ENCODE data around the gene NELL1.

NELL1 gene

DNA sequence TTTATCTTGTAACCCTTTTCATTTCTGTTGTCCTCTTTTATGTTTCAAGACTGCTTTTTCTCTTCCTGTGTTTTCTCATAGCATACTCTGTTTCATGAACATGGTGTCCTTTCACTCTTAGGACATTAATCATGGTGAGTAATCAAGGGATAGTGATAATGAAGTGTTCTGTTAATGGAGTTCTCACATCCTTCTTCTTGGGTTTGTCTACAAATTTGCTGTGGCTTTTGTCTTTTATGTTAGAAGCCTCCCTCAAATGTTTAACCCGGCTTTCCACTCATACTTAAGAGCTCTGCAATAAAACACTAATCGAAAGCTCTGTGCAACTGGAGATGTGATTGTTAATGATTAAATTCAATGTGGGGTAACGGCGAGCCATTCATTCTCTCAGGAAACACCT is 593.6 kb downstream of the NELL1 start:
- no peak for TF ChIP-seq ARNTL (CRISPR knock-in tag; IDR thresholded peaks at IDR 0.05; ENCODE audit: borderline replicate concordance, low read depth)
- TF ChIP-seq, protein P1, sequence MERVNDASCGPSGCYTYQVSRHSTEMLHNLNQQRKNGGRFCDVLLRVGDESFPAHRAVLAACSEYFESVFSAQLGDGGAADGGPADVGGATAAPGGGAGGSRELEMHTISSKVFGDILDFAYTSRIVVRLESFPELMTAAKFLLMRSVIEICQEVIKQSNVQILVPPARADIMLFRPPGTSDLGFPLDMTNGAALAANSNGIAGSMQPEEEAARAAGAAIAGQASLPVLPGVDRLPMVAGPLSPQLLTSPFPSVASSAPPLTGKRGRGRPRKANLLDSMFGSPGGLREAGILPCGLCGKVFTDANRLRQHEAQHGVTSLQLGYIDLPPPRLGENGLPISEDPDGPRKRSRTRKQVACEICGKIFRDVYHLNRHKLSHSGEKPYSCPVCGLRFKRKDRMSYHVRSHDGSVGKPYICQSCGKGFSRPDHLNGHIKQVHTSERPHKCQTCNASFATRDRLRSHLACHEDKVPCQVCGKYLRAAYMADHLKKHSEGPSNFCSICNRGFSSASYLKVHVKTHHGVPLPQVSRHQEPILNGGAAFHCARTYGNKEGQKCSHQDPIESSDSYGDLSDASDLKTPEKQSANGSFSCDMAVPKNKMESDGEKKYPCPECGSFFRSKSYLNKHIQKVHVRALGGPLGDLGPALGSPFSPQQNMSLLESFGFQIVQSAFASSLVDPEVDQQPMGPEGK (CRISPR knock-in tag; IDR thresholded peaks at IDR 0.05; ENCODE audit: borderline replicate concordance) = no peak
- TF ChIP-seq POU6F1 (CRISPR knock-in tag; IDR thresholded peaks at IDR 0.05; ENCODE audit: borderline replicate concordance, low read depth) = no peak
- TF ChIP-seq BACH2 (CRISPR knock-in tag; IDR thresholded peaks at IDR 0.05; ENCODE audit: borderline replicate concordance) = no peak
- no peak for TF ChIP-seq TCF4 (CRISPR knock-in tag; IDR thresholded peaks at IDR 0.05; ENCODE audit: borderline replicate concordance)
- TF ChIP-seq ISL1 (CRISPR knock-in tag; IDR thresholded peaks at IDR 0.05) = no peak
- no peak for TF ChIP-seq ZFP3 (CRISPR knock-in tag; IDR thresholded peaks at IDR 0.05)
- no peak for TF ChIP-seq GLIS3 (CRISPR knock-in tag; IDR thresholded peaks at IDR 0.05)
- TF ChIP-seq ESRRG (CRISPR knock-in tag; IDR thresholded peaks at IDR 0.05) = no peak
- TF ChIP-seq ZNF70 (CRISPR knock-in tag; IDR thresholded peaks at IDR 0.05) = no peak
- TF ChIP-seq SNAI2 (CRISPR knock-in tag; IDR thresholded peaks at IDR 0.05) = no peak
- TF ChIP-seq ZNF565 (CRISPR knock-in tag; conservative IDR thresholded peaks at IDR 0.05; ENCODE audit: low read depth) = no peak
- no peak for TF ChIP-seq CSDC2 (CRISPR knock-in tag; IDR thresholded peaks at IDR 0.05)
- TF ChIP-seq ZNF8 (CRISPR knock-in tag; IDR thresholded peaks at IDR 0.05) = no peak
- no peak for ATAC-seq

GRCh38 chr11:21264125-21264524 is 594.7 kb downstream of the NELL1 start:
- TF ChIP-seq TOX (CRISPR knock-in tag; IDR thresholded peaks at IDR 0.05; ENCODE audit: borderline replicate concordance) (no peak), ISL1 (CRISPR knock-in tag; IDR thresholded peaks at IDR 0.05) (no peak), POU6F1 (CRISPR knock-in tag; IDR thresholded peaks at IDR 0.05; ENCODE audit: borderline replicate concordance, low read depth) (no peak), SNAI2 (CRISPR knock-in tag; IDR thresholded peaks at IDR 0.05) (no peak), ARNTL (CRISPR knock-in tag; IDR thresholded peaks at IDR 0.05; ENCODE audit: borderline replicate concordance, low read depth) (no peak), TCF4 (CRISPR knock-in tag; IDR thresholded peaks at IDR 0.05; ENCODE audit: borderline replicate concordance) (no peak), OSR1 (CRISPR knock-in tag; IDR thresholded peaks at IDR 0.05) (no peak), ESRRG (CRISPR knock-in tag; IDR thresholded peaks at IDR 0.05) (no peak), ZNF70 (CRISPR knock-in tag; IDR thresholded peaks at IDR 0.05) (no peak), ZNF565 (CRISPR knock-in tag; conservative IDR thresholded peaks at IDR 0.05; ENCODE audit: low read depth) (no peak), GLIS3 (CRISPR knock-in tag; IDR thresholded peaks at IDR 0.05) (no peak)
- TF ChIP-seq, protein P2, sequence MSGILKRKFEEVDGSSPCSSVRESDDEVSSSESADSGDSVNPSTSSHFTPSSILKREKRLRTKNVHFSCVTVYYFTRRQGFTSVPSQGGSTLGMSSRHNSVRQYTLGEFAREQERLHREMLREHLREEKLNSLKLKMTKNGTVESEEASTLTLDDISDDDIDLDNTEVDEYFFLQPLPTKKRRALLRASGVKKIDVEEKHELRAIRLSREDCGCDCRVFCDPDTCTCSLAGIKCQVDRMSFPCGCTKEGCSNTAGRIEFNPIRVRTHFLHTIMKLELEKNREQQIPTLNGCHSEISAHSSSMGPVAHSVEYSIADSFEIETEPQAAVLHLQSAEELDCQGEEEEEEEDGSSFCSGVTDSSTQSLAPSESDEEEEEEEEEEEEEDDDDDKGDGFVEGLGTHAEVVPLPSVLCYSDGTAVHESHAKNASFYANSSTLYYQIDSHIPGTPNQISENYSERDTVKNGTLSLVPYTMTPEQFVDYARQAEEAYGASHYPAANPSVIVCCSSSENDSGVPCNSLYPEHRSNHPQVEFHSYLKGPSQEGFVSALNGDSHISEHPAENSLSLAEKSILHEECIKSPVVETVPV (CRISPR knock-in tag; IDR thresholded peaks at IDR 0.05) = no peak
- TF ChIP-seq, protein P1 (CRISPR knock-in tag; IDR thresholded peaks at IDR 0.05; ENCODE audit: borderline replicate concordance) = no peak
- TF ChIP-seq, protein P3, sequence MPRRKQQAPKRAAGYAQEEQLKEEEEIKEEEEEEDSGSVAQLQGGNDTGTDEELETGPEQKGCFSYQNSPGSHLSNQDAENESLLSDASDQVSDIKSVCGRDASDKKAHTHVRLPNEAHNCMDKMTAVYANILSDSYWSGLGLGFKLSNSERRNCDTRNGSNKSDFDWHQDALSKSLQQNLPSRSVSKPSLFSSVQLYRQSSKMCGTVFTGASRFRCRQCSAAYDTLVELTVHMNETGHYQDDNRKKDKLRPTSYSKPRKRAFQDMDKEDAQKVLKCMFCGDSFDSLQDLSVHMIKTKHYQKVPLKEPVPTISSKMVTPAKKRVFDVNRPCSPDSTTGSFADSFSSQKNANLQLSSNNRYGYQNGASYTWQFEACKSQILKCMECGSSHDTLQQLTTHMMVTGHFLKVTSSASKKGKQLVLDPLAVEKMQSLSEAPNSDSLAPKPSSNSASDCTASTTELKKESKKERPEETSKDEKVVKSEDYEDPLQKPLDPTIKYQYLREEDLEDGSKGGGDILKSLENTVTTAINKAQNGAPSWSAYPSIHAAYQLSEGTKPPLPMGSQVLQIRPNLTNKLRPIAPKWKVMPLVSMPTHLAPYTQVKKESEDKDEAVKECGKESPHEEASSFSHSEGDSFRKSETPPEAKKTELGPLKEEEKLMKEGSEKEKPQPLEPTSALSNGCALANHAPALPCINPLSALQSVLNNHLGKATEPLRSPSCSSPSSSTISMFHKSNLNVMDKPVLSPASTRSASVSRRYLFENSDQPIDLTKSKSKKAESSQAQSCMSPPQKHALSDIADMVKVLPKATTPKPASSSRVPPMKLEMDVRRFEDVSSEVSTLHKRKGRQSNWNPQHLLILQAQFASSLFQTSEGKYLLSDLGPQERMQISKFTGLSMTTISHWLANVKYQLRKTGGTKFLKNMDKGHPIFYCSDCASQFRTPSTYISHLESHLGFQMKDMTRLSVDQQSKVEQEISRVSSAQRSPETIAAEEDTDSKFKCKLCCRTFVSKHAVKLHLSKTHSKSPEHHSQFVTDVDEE (CRISPR knock-in tag; IDR thresholded peaks at IDR 0.05) = no peak
- ATAC-seq = no peak

All from SK-N-SH treated with all-trans-retinoic acid at 6 μM for 48 hours (cell line).